Measurements from ENCODE around the gene APAF1. TPM values are rescaled to one million over a fixed set of nuclear protein-coding genes. Genes with fewer than 3 reads are reported as not detected.
A peak's percentile ranks its signal among the peaks of the same experiment; 100 is the strongest.
"Not testable (repeated sequence)": the region's sequence is repeated elsewhere in the genome, so short reads cannot be mapped to it uniquely, and the experiment has no call there.

APAF1 gene, protein sequence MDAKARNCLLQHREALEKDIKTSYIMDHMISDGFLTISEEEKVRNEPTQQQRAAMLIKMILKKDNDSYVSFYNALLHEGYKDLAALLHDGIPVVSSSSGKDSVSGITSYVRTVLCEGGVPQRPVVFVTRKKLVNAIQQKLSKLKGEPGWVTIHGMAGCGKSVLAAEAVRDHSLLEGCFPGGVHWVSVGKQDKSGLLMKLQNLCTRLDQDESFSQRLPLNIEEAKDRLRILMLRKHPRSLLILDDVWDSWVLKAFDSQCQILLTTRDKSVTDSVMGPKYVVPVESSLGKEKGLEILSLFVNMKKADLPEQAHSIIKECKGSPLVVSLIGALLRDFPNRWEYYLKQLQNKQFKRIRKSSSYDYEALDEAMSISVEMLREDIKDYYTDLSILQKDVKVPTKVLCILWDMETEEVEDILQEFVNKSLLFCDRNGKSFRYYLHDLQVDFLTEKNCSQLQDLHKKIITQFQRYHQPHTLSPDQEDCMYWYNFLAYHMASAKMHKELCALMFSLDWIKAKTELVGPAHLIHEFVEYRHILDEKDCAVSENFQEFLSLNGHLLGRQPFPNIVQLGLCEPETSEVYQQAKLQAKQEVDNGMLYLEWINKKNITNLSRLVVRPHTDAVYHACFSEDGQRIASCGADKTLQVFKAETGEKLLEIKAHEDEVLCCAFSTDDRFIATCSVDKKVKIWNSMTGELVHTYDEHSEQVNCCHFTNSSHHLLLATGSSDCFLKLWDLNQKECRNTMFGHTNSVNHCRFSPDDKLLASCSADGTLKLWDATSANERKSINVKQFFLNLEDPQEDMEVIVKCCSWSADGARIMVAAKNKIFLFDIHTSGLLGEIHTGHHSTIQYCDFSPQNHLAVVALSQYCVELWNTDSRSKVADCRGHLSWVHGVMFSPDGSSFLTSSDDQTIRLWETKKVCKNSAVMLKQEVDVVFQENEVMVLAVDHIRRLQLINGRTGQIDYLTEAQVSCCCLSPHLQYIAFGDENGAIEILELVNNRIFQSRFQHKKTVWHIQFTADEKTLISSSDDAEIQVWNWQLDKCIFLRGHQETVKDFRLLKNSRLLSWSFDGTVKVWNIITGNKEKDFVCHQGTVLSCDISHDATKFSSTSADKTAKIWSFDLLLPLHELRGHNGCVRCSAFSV (N-terminal part only)
- total RNA-seq = 10 to 100 TPM in 1 of 6 donors, 1 to 10 TPM in 5; 2.7 to 14.0 (median 5.7) TPM
- 1 to 10 TPM; 3.5 to 6.6 TPM for polyA plus RNA-seq

DNA sequence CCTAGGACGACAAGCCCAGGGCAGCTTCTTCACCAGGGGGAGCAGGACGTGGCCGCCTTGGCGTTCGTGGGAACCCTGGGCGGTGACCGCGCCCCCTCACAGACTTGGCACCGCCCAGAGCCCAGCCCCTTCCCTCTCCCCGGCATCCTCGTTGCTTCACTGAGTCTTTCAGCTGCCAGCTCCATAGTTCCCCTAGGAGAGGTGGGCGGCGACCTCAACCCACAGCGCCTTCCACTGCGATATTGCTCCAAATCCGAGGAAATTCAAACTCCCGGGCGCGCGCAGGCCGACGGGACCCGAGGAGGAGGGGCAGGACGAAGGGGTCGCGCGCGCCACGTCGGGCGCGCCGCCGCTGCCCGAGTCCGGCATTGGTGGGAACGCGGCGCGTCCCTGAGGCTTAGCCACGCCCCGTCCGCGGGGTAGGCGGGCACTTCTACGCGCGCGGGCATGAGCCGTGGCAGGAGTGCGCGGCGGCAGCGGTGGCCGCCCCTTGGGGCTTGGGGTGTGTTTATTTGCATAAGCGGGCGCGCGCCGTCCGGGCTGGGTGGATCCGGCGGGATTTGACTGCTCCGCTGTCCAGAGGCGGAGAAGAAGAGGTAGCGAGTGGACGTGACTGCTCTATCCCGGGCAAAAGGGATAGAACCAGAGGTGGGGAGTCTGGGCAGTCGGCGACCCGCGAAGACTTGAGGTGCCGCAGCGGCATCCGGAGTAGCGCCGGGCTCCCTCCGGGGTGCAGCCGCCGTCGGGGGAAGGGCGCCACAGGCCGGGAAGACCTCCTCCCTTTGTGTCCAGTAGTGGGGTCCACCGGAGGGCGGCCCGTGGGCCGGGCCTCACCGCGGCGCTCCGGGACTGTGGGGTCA lies at the start of gene APAF1, which contains the start of gene IKBIP:
TSS of gene APAF1 (plus strand) at position 579 of the 860 bp plus-strand sequence. CDS start 3,070 bp downstream, outside the sequence.
TSS of gene IKBIP (minus strand) at position 77 of the 860 bp plus-strand sequence. CDS start 87 bp downstream, outside the sequence.
- WGBS, 2 donors = 0% methylated on average over 70 to 91 of the region's 91 CpGs
- H3K4me1 ChIP-seq = peaks cover 4 to 17% (median 7%) of the 10 kb centered on the region in 3 donors
- no peak for FAIRE-seq

DNA sequence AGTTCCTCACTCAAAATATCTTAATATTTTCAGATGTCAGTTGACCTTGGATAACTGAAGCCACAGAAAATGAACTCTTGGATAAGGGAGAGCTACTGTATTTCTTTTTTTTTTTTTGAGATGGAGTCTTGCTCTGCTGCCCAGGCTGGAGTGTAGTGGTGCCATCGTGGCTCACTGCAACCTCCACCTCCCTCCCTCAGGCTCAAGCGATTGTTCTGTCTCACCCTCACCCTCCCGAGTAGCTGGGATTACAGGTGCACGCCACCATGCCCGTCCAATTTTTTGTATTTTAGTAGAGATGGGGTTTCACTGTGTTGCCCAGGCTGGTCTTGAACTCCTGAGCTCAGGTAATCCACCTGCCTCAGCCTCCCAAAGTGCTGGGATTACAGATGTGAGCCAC lies 47.8 kb upstream of the APAF1 start:
- Histone ChIP-seq H3K4me1 (peaks cover 5 to 24% (median 16%) of the 10 kb centered on the region in 3 donors), H3K36me3 (peaks cover 0 to 51% (median 47%) of the 10 kb centered on the region in 3 donors)
- ATAC-seq; H3K4me3 ChIP-seq; intact Hi-C loops (cut with DNase I); H3K27me3 ChIP-seq; DNase-seq; H3K27ac ChIP-seq; H3K9me3 ChIP-seq; FAIRE-seq: not testable (repeated sequence)
- WGBS, 2 donors = 86 to 93% methylated on average over 5 of the region's 5 CpGs

More for the DNA sequence above, at the start of gene APAF1, which contains the start of gene IKBIP:
- DNase-seq (peak; percentile 96 to 99 (median 97)), ATAC-seq (peak; percentile 94 to 99 (median 98))
- TF ChIP-seq, protein P1, sequence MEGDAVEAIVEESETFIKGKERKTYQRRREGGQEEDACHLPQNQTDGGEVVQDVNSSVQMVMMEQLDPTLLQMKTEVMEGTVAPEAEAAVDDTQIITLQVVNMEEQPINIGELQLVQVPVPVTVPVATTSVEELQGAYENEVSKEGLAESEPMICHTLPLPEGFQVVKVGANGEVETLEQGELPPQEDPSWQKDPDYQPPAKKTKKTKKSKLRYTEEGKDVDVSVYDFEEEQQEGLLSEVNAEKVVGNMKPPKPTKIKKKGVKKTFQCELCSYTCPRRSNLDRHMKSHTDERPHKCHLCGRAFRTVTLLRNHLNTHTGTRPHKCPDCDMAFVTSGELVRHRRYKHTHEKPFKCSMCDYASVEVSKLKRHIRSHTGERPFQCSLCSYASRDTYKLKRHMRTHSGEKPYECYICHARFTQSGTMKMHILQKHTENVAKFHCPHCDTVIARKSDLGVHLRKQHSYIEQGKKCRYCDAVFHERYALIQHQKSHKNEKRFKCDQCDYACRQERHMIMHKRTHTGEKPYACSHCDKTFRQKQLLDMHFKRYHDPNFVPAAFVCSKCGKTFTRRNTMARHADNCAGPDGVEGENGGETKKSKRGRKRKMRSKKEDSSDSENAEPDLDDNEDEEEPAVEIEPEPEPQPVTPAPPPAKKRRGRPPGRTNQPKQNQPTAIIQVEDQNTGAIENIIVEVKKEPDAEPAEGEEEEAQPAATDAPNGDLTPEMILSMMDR (IDR thresholded peaks at IDR 0.05) = no peak
- intact Hi-C loops (cut with DNase I) = no loop called here
- H3K4me3 ChIP-seq = peak within 1 kb of the TSS; percentile 78 to 97 (median 89)
- peak within 1 kb of the TSS; percentile 62 to 92 (median 78) for H3K27ac ChIP-seq
- H3K36me3 ChIP-seq = peaks cover 0 to 4% (median 0%) of the 10 kb centered on the region in 3 donors
- no peaks in the 10 kb centered on the region for H3K9me3 ChIP-seq
- H3K27me3 ChIP-seq = no peaks in the 10 kb centered on the region

DNA sequence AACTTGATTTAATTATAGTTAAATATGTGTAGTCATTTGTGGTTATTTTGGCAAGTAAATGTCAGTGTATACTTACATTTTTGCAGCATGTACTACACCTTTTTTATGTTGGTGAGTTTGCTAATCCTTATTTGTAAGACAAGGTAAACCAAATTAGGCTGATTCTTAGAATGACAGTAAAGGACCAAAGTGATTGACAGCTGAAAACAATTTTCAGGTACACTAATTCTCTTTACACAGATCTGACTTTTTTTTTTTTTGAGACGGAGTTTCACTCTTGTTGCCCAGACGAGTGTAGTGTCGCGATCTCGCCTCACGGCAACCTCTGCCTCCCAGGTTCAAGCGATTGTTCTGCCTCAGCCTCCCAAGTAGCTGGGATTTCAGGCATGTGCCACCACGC lies 43.2 kb upstream of the APAF1 start:
- FAIRE-seq (no peak), DNase-seq (no peak), ATAC-seq (no peak)
- WGBS, 2 donors = 95 to 97% methylated on average over 8 of the region's 8 CpGs
- no peak overlapping the region for H3K27ac ChIP-seq
- H3K27me3 ChIP-seq = no peaks in the 10 kb centered on the region
- peaks cover 0 to 64% (median 53%) of the 10 kb centered on the region in 3 donors for H3K36me3 ChIP-seq
- no peak overlapping the region for H3K4me3 ChIP-seq
- H3K4me1 ChIP-seq = peaks cover 1 to 2% (median 1%) of the 10 kb centered on the region in 3 donors
- intact Hi-C loops (cut with DNase I) = no loop called here
- TF ChIP-seq, protein P1 (IDR thresholded peaks at IDR 0.05) = no peak
- no peaks in the 10 kb centered on the region for H3K9me3 ChIP-seq

DNA sequence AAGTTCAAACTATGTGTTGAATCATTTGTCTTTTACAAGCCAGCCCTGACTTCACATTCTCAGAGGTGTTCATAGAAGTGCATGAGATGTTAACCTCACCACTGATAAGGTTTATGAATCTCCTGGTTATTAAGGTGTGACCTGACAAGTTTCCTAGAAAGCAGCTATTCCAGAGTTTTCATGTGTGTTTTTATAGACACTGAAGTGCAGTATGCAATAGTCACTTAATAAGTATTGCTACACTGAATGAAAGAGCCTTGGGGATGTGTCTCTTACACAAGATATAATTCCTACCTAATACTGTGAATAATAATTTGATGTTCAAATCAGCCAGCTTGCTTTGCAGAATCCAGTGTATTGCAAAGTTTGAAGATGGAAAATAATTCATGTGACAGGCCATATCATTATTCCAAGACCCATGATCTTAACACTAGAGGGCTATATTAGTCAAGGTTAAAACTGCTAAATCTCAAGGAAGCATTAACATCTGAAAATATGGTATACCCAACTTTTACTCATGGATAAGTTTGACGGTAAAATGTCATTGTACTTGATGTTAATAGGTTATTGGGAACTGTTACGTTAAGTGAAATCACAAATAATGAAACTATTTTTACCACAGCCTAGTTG lies 38.6 kb upstream of the APAF1 start:
- H3K27ac ChIP-seq = no peak overlapping the region
- DNase-seq (no peak), ATAC-seq (peak in 2 of 4 donors; percentile 43 to 65), FAIRE-seq (no peak)
- no peaks in the 10 kb centered on the region for H3K9me3 ChIP-seq
- no peaks in the 10 kb centered on the region for H3K27me3 ChIP-seq
- TF ChIP-seq, protein P1 (IDR thresholded peaks at IDR 0.05) = no peak
- no peaks in the 10 kb centered on the region for H3K4me1 ChIP-seq
- WGBS, 2 donors = 62 to 66% methylated on average over 2 of the region's 2 CpGs
- peaks cover 0 to 22% (median 16%) of the 10 kb centered on the region in 3 donors for H3K36me3 ChIP-seq
- intact Hi-C loops (cut with DNase I) = no loop called here
- H3K4me3 ChIP-seq = no peak overlapping the region
